Measurements from ENCODE around the gene PIK3CB. TPM values are rescaled to one million over a fixed set of nuclear protein-coding genes. Genes with fewer than 3 reads are reported as not detected.

The PIK3CB gene
- total RNA-seq, 4 donors from 2014 or later, result 36.6 to 44.0 (median 38.9) TPM

- TF ChIP-seq CTCF (IDR thresholded peaks at IDR 0.05; ENCODE audit: low read depth), result no peak
Observed at GRCh38 chr3:138748190-138748589, 86.5 kb downstream of the PIK3CB start.

- TF ChIP-seq CTCF (IDR thresholded peaks at IDR 0.05; ENCODE audit: low read depth), result no peak
Observed at GRCh38 chr3:138747225-138747624, 87.5 kb downstream of the PIK3CB start.

GRCh38 chr3:138740072-138740471 lies 94.7 kb downstream of the PIK3CB start:
- TF ChIP-seq CTCF (IDR thresholded peaks at IDR 0.05; ENCODE audit: low read depth), result no peak

DNA sequence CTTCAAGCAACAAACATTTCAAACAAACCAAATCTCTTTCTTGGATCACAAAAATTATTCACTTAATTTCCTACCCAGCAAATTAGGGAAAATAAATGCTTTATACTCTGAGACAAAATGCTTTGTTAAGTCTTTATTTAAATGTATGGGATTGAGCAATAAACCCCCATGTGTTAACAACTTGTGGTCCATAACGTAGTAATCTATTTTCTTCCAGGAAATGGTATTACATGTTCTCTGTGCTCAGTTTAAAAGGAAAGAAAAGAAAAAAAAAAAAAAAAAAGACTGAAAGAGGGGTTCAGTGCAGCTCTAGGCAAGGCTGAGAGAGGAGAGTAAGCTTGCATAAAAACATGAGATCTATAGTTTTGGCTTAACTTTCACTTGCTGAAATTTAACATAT lies 102.3 kb downstream of the PIK3CB start:
- no peak for TF ChIP-seq CTCF (IDR thresholded peaks at IDR 0.05; ENCODE audit: low read depth)

DNA sequence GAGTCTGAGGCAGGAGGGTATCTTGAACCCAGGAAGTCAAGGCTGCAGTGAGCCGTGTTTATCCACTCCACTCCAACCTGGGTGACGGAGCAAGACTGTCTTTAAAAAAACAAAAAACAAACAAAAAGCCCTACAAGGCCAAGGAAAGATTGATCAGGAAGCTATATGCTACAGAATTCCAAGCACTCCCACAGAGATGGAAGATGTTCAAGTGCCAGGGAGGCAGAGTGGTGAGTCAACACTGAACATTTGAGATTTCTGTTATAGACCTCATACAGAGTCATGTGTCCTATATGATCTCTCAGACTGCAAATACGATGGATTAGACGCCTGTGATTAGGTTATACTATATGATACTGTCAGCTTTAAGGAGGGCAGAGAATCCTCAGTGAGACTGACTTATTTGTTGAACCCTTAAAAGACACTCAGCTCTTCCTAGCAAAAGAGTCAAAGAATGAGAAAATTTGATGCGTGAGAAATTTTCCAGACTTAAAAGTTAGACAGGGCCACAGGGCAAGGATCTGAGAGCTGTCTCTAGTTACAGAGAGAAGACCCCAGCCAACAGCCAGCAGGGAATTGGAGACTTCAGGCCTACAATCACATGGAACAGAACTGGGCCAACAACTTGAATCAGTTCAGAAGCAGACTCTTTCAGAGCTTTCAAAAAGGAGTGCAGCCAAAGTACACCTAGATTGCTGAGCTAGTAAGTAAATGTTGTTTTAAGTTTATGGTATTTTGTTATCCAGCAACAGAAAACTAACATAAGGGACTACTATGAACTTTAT lies 107.6 kb downstream of the PIK3CB start:
- no peak for TF ChIP-seq CTCF (IDR thresholded peaks at IDR 0.05; ENCODE audit: low read depth)

DNA sequence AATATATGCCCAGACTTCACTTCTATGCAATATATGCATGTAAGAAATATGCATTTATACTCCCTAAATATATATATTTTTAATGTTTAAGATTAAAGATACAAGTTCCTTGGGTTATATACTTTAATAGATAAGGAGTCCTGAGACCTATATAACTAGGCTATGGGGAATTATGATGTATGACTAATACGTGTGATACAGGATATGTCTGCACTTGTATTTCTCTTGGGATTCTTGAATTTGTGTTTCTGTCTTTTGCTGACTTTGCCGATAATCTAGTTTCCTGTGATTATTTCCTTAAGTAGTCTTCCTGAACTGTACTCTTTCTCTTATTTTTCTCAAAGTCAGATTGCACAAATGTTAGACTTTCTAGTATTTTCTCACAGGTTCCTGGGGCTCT lies 109.6 kb downstream of the PIK3CB start:
- no peak for TF ChIP-seq CTCF (IDR thresholded peaks at IDR 0.05; ENCODE audit: low read depth)

DNA sequence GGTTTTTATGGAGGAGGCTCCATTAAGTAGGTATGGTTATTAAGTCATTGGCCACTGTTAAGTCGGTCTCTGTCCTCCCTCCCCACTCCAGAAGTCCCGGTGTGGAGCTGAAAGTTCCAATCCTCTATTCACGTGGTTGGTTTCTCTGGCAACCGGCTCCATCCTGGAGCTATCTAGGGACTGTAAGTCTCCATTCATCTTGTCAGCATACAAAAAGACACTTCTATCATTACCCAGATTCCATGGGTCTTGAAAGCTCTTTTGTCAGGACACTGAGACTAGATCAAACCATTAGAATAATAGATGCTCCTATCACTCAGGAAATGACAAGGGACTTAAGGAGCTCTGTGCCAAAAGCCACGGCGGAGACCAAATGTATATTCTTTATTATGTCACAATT lies 110.3 kb downstream of the PIK3CB start:
- TF ChIP-seq CTCF (IDR thresholded peaks at IDR 0.05; ENCODE audit: low read depth), result no peak
